GM12878 (cell line): ENCODE results near the gene TRAPPC11.

Source experiments
- CBFB ChIP-seq: IDR thresholded peaks from 2 replicates; pipeline ENCODE4 v1.6.1; 2016; ENCODE audit warnings: antibody characterized with exemption, low read depth
- CTCF ChIP-seq, 3 experiments: IDR thresholded peaks in 2 of 3; conservative IDR thresholded peaks in 1 of 3; 2 replicates each; pipeline ENCODE4 v1.5.1; 2011; ENCODE audit warnings: low read depth in 3 of 3, low read length in 3 of 3, mild to moderate bottlenecking in 3 of 3, control low read depth in 2 of 3, moderate library complexity in 2 of 3, inconsistent platforms in 1 of 3, mixed read lengths in 1 of 3; ENCODE audit not compliant: control insufficient read depth in 2 of 3, insufficient read depth in 1 of 3; ENCODE audit errors: extremely low read depth in 1 of 3
- EP300 ChIP-seq, 2 experiments: fragments of 150-350 bp in 1 of 2; IDR thresholded peaks; 2 replicates each; pipeline ENCODE4 v1.6.1; 2011 to 2012; ENCODE audit warnings: low read depth in 2 of 2, low read length in 2 of 2, borderline replicate concordance in 1 of 2, improper control_type of control experiment in 1 of 2, inconsistent platforms in 1 of 2; ENCODE audit not compliant: control insufficient read depth in 1 of 2
- EZH2 ChIP-seq: IDR thresholded peaks from 2 replicates; pipeline ENCODE4 v1.6.1; 2012; ENCODE audit warnings: low read depth, mild to moderate bottlenecking, control low read depth, inconsistent platforms, low read length, borderline replicate concordance; ENCODE audit not compliant: control insufficient read depth
- MXI1 ChIP-seq: fragments of 150-350 bp; IDR thresholded peaks from 2 replicates; pipeline ENCODE4 v1.6.1; 2011; ENCODE audit warnings: low read depth, mild to moderate bottlenecking, inconsistent platforms, low read length, improper control_type of control experiment
- NFYB ChIP-seq: IDR thresholded peaks from 2 replicates; pipeline ENCODE4 v1.6.1; 2011; ENCODE audit warnings: low read depth, mild to moderate bottlenecking, low read length, improper control_type of control experiment, moderate library complexity; ENCODE audit not compliant: insufficient read depth
- NR2C2 ChIP-seq: IDR thresholded peaks from 2 replicates; pipeline ENCODE4 v1.6.1; 2011; ENCODE audit warnings: borderline replicate concordance, low read depth; ENCODE audit not compliant: control insufficient read depth, insufficient read length
- NR2F1 ChIP-seq: fragments of 450-650 bp; conservative IDR thresholded peaks from 2 replicates; pipeline ENCODE4 v1.6.1; 2017; ENCODE audit warnings: mild to moderate bottlenecking
- POLR2A ChIP-seq: IDR thresholded peaks from 2 replicates; pipeline ENCODE4 v1.6.1; 2011; ENCODE audit warnings: low read depth, mild to moderate bottlenecking, low read length
- POLR2AphosphoS5 ChIP-seq: IDR thresholded peaks from 2 replicates; pipeline ENCODE4 v1.6.1; 2011; ENCODE audit warnings: mild to moderate bottlenecking, low read length, inconsistent platforms
- RAD21 ChIP-seq: IDR thresholded peaks from 2 replicates; pipeline ENCODE4 v1.6.1; 2011; ENCODE audit warnings: mild to moderate bottlenecking, low read depth, low read length, moderate library complexity; ENCODE audit not compliant: insufficient read depth
- TAF1 ChIP-seq: IDR thresholded peaks from 2 replicates; pipeline ENCODE4 v1.6.1; 2011; ENCODE audit warnings: mild to moderate bottlenecking, low read depth, low read length, borderline replicate concordance
- TBL1XR1 ChIP-seq: IDR thresholded peaks from 2 replicates; pipeline ENCODE4 v1.6.1; 2012; ENCODE audit warnings: low read depth, low read length, improper control_type of control experiment
- ZZZ3 ChIP-seq: IDR thresholded peaks from 2 replicates; pipeline ENCODE4 v1.6.1; 2011; ENCODE audit warnings: low read depth; ENCODE audit not compliant: control insufficient read depth, insufficient read length

GRCh38 chr4:183760326-183760725 is 101.2 kb downstream of the TRAPPC11 start:
- no peak for TF ChIP-seq EP300 (IDR thresholded peaks at IDR 0.05; ENCODE audit: borderline replicate concordance in 1 of 2, control insufficient read depth in 1 of 2, low read depth in 2 of 2, low read length in 2 of 2)
- TF ChIP-seq POLR2A: no peak
- no peak for TF ChIP-seq CBFB
- TF ChIP-seq TBL1XR1: no peak
- no peak for TF ChIP-seq POLR2AphosphoS5
- TF ChIP-seq MXI1: no peak
- TF ChIP-seq EZH2: no peak
- no peak for TF ChIP-seq NR2F1
- TF ChIP-seq CTCF (IDR thresholded peaks at IDR 0.05 in 2 of 3, conservative IDR thresholded peaks at IDR 0.05 in 1 of 3; ENCODE audit: control insufficient read depth in 2 of 3, extremely low read depth in 1 of 3, insufficient read depth in 1 of 3, low read depth in 3 of 3, low read length in 3 of 3): no peak
- no peak for TF ChIP-seq NFYB
- no peak for TF ChIP-seq ZZZ3
- no peak for TF ChIP-seq NR2C2
- no peak for TF ChIP-seq RAD21
- TF ChIP-seq TAF1: no peak
